Loucy (cell line): Measurements from ENCODE around the gene SDK2.

Source experiments
- H2AFZ ChIP-seq: fragments of 200-600 bp; sonication (generic); 2 replicates; pipeline ENCODE4 v1.6.0; 2016; ENCODE audit warnings: antibody characterized with exemption, mild to moderate bottlenecking, low read length, moderate library complexity
- H3F3A ChIP-seq: fragments of 200-600 bp; 2 replicates; pipeline ENCODE4 v1.6.0; 2016; ENCODE audit warnings: antibody characterized with exemption, low read depth, mild to moderate bottlenecking
- H3K27me3 ChIP-seq: fragments of 200-600 bp; sonication (generic); 2 replicates; pipeline ENCODE4 v1.6.1; 2014; ENCODE audit warnings: low read length, mild to moderate bottlenecking; ENCODE audit not compliant: insufficient read depth, poor library complexity, severe bottlenecking
- H3K36me3 ChIP-seq: fragments of 200-600 bp; sonication (generic); 2 replicates; pipeline ENCODE4 v1.6.1; 2016; ENCODE audit warnings: low read length; ENCODE audit not compliant: insufficient read depth
- H3K4me1 ChIP-seq: fragments of 200-600 bp; sonication (generic); 2 replicates; pipeline ENCODE4 v1.5.1; 2014; ENCODE audit warnings: low read length, mild to moderate bottlenecking; ENCODE audit not compliant: insufficient read depth, poor library complexity, severe bottlenecking
- H3K4me2 ChIP-seq: fragments of 200-600 bp; sonication (generic); 2 replicates; pipeline ENCODE4 v1.6.0; 2014; ENCODE audit warnings: antibody characterized with exemption, low read length, low read depth, mild to moderate bottlenecking; ENCODE audit not compliant: poor library complexity, severe bottlenecking
- H3K4me3 ChIP-seq: fragments of 200-600 bp; sonication (generic); 2 replicates; pipeline ENCODE4 v1.5.1; 2014; ENCODE audit warnings: low read length, mild to moderate bottlenecking, mixed read lengths; ENCODE audit not compliant: poor library complexity, severe bottlenecking
- H3K79me2 ChIP-seq: fragments of 200-600 bp; sonication (generic); 2 replicates; pipeline ENCODE4 v1.6.1; 2014; ENCODE audit warnings: low read length; ENCODE audit not compliant: insufficient read depth
- H3K9ac ChIP-seq: fragments of 200-600 bp; sonication (generic); 2 replicates; pipeline ENCODE4 v1.6.0; 2014; ENCODE audit warnings: mild to moderate bottlenecking, low read depth, low read length, moderate library complexity; ENCODE audit not compliant: poor library complexity, severe bottlenecking
- H3K9me2 ChIP-seq: fragments of 200-600 bp; sonication (generic); replicated peaks from 2 replicates; pipeline ENCODE4 v1.6.1; 2016; ENCODE audit warnings: low read depth, low read length, mixed read lengths
- H3K9me3 ChIP-seq: fragments of 200-600 bp; sonication (generic); 2 replicates; pipeline ENCODE4 v1.6.1; 2014; ENCODE audit warnings: mild to moderate bottlenecking, antibody characterized with exemption, low read length, low read depth; ENCODE audit not compliant: insufficient read depth
- H4K20me1 ChIP-seq: fragments of 200-600 bp; sonication (generic); 2 replicates; pipeline ENCODE4 v1.6.0; 2014; ENCODE audit warnings: antibody characterized with exemption, low read length, mild to moderate bottlenecking; ENCODE audit not compliant: insufficient read depth, poor library complexity, severe bottlenecking
- EZH2phosphoT487 ChIP-seq: fragments of 200-600 bp; IDR thresholded peaks from 2 replicates; pipeline ENCODE4 v1.6.1; 2018; ENCODE audit warnings: antibody characterized with exemption, mild to moderate bottlenecking, moderate library complexity, borderline replicate concordance
- TF ChIP-seq, protein P1 (sequence below): fragments of 200-600 bp; sonication (generic); conservative IDR thresholded peaks from 2 replicates; pipeline ENCODE4 v1.5.1; 2014; ENCODE audit warnings: mild to moderate bottlenecking, antibody characterized with exemption, low read length

SDK2 gene

DNA sequence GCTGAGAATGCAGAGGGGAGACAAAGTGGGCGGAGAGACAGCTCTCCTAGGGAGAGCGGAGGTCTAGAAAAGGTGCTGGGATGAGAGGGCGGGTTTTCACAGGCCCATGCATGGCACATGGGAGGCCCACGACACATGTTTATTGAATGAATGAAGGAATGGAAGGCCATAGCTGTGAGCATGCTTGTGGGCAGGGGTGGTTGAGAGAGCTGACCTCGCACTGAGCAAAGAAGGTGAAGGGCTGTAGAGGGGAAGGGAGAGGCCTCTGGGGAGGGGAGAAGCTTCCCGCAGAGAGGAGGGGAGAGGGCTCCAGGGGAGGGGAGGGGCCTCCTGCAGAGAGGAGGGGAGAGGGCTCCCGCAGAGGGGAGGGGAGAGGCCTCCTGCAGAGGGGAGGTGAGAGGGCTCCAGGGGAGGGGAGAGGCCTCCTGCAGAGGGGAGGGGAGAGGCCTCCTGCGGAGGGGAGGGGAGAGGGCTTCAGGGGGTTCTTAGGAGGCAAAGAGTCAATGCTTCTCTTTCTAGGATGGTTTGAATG lies 27.3 kb downstream of the SDK2 start:
- Histone ChIP-seq H3K79me2 (peaks cover 85% of the 10 kb centered on the region; the same call in 1 of the 2 replicates), H3K9me3 (no peaks in the 10 kb centered on the region), H3K9ac (peak overlapping the region; percentile 16), H3K27me3 (no peaks in the 10 kb centered on the region), H3K4me2 (no peak overlapping the region), H2AFZ (no peak overlapping the region), H3F3A (no peaks in the 10 kb centered on the region), H3K9me2 (no peaks in the 10 kb centered on the region), H3K4me1 (peaks cover 23% of the 10 kb centered on the region), H3K36me3 (no peaks in the 10 kb centered on the region; the same call in 1 of the 2 replicates), H3K4me3 (no peak overlapping the region), H4K20me1 (no peaks in the 10 kb centered on the region)
- no peak for TF ChIP-seq EZH2phosphoT487
- TF ChIP-seq, protein P1, sequence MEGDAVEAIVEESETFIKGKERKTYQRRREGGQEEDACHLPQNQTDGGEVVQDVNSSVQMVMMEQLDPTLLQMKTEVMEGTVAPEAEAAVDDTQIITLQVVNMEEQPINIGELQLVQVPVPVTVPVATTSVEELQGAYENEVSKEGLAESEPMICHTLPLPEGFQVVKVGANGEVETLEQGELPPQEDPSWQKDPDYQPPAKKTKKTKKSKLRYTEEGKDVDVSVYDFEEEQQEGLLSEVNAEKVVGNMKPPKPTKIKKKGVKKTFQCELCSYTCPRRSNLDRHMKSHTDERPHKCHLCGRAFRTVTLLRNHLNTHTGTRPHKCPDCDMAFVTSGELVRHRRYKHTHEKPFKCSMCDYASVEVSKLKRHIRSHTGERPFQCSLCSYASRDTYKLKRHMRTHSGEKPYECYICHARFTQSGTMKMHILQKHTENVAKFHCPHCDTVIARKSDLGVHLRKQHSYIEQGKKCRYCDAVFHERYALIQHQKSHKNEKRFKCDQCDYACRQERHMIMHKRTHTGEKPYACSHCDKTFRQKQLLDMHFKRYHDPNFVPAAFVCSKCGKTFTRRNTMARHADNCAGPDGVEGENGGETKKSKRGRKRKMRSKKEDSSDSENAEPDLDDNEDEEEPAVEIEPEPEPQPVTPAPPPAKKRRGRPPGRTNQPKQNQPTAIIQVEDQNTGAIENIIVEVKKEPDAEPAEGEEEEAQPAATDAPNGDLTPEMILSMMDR = no peak

DNA sequence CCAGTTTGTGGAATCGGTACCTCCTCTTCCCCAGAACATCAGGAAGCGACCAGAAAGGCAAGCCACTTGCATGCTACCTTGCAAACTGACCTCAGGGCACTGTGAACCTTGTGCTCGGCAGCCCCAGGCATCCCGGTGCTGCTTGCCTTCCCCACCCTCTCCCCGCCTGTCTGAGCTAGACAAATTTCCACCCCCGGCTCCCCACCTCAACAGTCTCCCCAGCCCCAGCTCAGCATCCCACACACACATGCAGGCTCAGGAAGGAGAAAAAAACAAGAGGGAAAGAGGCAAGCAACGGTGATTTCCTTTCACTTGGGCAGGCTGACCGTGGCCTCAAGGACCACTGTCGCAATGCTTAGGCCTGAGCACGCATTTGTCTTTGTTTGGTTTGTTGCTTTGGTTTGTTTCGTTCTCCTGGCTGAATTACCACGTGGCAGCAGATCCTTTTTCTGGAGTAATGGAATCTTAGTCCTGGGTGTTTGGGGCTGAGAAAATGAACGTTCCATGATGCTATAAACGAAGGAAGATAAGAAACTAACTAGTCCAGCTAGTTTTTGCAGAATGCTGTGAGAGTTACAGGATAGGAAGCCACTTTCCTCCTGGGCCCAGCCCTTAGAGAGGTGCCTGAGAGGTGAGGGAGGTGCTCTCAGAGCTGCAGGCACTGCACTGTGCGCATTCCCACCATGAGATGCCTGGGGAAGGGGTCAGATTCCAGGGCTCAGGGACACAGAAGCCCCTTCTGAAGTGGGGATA lies 27.9 kb downstream of the SDK2 start:
- Histone ChIP-seq H3F3A (no peaks in the 10 kb centered on the region), H3K9ac (peak overlapping the region; percentile 16), H2AFZ (no peak overlapping the region), H3K4me2 (no peak overlapping the region), H3K9me3 (no peaks in the 10 kb centered on the region), H3K9me2 (no peaks in the 10 kb centered on the region), H3K27me3 (no peaks in the 10 kb centered on the region), H3K36me3 (no peaks in the 10 kb centered on the region; the same call in 1 of the 2 replicates), H3K4me1 (peaks cover 23% of the 10 kb centered on the region), H4K20me1 (no peaks in the 10 kb centered on the region), H3K4me3 (no peak overlapping the region), H3K79me2 (peaks cover 89% of the 10 kb centered on the region; the same call in 1 of the 2 replicates)
- TF ChIP-seq EZH2phosphoT487 = no peak
- TF ChIP-seq, protein P1 = no peak

DNA sequence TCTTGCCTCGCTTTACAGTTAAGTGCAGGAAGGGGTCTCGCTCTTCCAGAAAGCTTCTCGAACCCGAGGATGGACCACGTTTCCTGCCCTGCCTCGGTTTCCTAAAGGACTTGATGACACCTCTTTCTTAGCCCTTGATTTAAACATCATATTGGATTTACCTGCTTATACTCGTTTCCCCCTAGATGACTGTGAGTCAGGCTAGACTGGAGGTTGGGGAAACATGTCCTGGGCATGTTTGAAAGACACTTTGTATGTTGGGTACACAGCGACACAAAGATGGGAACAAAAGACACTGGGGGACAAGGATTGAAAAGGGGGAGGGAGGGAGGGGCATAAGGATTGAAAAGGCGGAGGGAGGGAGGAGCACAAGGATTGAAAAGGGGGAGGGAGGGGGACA lies 30.0 kb downstream of the SDK2 start:
- no peaks in the 10 kb centered on the region for H4K20me1 ChIP-seq
- peak overlapping the region; percentile 44 for H3K9ac ChIP-seq
- H3K4me3 ChIP-seq = no peak overlapping the region

More for the DNA sequence above, 30.0 kb downstream of the SDK2 start:
- H3K27me3 ChIP-seq = no peaks in the 10 kb centered on the region
- no peaks in the 10 kb centered on the region; the same call in 1 of the 2 replicates for H3K36me3 ChIP-seq
- no peak overlapping the region for H3K4me2 ChIP-seq
- no peaks in the 10 kb centered on the region for H3F3A ChIP-seq
- TF ChIP-seq, protein P1 = no peak
- no peak for TF ChIP-seq EZH2phosphoT487
- peaks cover 90% of the 10 kb centered on the region; the same call in 1 of the 2 replicates for H3K79me2 ChIP-seq
- no peaks in the 10 kb centered on the region for H3K9me3 ChIP-seq
- H2AFZ ChIP-seq = no peak overlapping the region
- peaks cover 23% of the 10 kb centered on the region for H3K4me1 ChIP-seq
- no peaks in the 10 kb centered on the region for H3K9me2 ChIP-seq
